ENCODE measurements around the gene ACTA2. TPM values are rescaled to one million over a fixed set of nuclear protein-coding genes. Genes with fewer than 3 reads are reported as not detected.

The ACTA2 gene
- polyA plus RNA-seq, 1 of the 3 experiments (the other 2 are of a cell fraction), result 130 TPM

GRCh38 chr10:88919041-88919440 is 33.5 kb downstream of the ACTA2 start:
- Histone ChIP-seq H3K4me3 (ENCODE audit: low read depth in 2 of 2, low read length in 1 of 2) (no peak overlapping the region), H3K9me2 (no peaks in the 10 kb centered on the region), H3K9me3 (no peaks in the 10 kb centered on the region), H3K4me2 (no peak overlapping the region), H3K4me1 (ENCODE audit: control insufficient read depth in 1 of 2, insufficient read depth in 2 of 2, low read depth in 1 of 2, low read length in 1 of 2) (peaks cover 13 to 38% of the 10 kb centered on the region in 2 experiments; a peak in 3 of 4 replicates), H2AFZ (ENCODE audit: low read depth) (no peak overlapping the region), H3K36me3 (replicated peaks in 1 of 2; ENCODE audit: control insufficient read depth in 1 of 2, insufficient read depth in 2 of 2, low read length in 1 of 2) (peaks cover 41 to 47% of the 10 kb centered on the region in 2 experiments), H3K27me3 (ENCODE audit: insufficient read depth) (no peaks in the 10 kb centered on the region), H3K79me2 (ENCODE audit: insufficient read depth) (no peaks in the 10 kb centered on the region), H3K9ac (no peak overlapping the region), H3F3A (replicated peaks; ENCODE audit: insufficient read depth) (peaks cover 10% of the 10 kb centered on the region), H3K27ac (ENCODE audit: low read depth in 2 of 2, low read length in 1 of 2) (peak overlapping the region; percentile 9 to 56; a peak in 2 of 4 replicates), H4K20me1 (ENCODE audit: insufficient read depth) (no peaks in the 10 kb centered on the region)
- WGBS (ENCODE audit: low lambda C conversion rate), result 72% methylated on average over 1 of the region's 1 CpG
- no peak for DNase-seq
- ChIA-PET POLR2A (no interaction called here), CTCF (interaction anchor here (4.6 to 7.8 kb wide), 2 partner anchors 14 to 83 kb away, joined by 24 to 55 read pairs; no protein-coding TSS in a partner anchor)
- no peak for TF ChIP-seq NFIC (IDR thresholded peaks at IDR 0.05; ENCODE audit: borderline replicate concordance)
- no peak; the same call in 1 of the 2 replicates for TF ChIP-seq TCF12 (IDR thresholded peaks at IDR 0.05)
- TF ChIP-seq RAD21 (IDR thresholded peaks at IDR 0.05; ENCODE audit: low read length), result no peak
- TF ChIP-seq RCOR1 (IDR thresholded peaks at IDR 0.05; ENCODE audit: low read length), result no peak
- no peak for TF ChIP-seq TEAD4 (IDR thresholded peaks at IDR 0.05; ENCODE audit: borderline replicate concordance, insufficient read depth)

DNA sequence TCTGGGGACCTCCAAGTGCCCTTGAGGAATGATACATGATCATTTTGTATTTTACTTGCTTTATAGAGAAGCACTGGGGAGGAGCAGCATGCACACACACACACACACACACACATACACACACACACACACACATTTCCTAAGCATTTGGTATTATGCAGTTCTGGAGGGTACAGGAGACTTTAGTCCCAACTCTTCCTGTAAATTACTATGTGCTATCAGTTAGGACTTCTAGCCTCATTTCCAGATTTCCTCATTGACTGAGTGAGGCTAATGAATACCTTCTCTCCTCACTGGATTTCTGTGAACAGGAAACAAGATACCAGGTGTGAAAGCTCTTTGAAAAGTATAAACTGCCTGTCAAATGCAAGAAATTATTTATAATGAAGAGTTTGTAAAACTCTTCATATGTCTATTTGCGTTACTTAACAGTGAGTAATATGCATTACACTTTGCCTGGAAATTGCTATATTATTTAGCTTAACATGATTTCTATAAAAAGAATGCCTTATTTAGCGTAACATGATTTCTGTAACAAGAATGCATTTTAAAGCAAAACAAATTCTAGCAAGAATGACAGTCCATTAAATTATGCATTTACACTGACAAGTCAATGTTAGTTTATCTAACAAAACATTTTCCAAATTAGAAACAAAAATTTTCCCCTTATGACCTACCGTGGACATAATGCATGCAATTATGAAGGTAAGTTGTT is 34.2 kb downstream of the ACTA2 start:
- ChIA-PET CTCF (interaction anchor here (4.6 to 7.8 kb wide), 2 partner anchors 15 to 82 kb away, joined by 24 to 55 read pairs; no protein-coding TSS in a partner anchor), POLR2A (no interaction called here)
- Histone ChIP-seq H3K36me3 (replicated peaks in 1 of 2; ENCODE audit: control insufficient read depth in 1 of 2, insufficient read depth in 2 of 2, low read length in 1 of 2) (peaks cover 41 to 47% of the 10 kb centered on the region in 2 experiments), H2AFZ (ENCODE audit: low read depth) (no peak overlapping the region), H3K4me2 (no peak overlapping the region), H3K27me3 (ENCODE audit: insufficient read depth) (no peaks in the 10 kb centered on the region), H3K79me2 (ENCODE audit: insufficient read depth) (no peaks in the 10 kb centered on the region), H3K27ac (ENCODE audit: low read depth in 2 of 2, low read length in 1 of 2) (peak overlapping the region; percentile 9 to 56; a peak in 3 of 4 replicates), H4K20me1 (ENCODE audit: insufficient read depth) (no peaks in the 10 kb centered on the region), H3K4me1 (ENCODE audit: control insufficient read depth in 1 of 2, insufficient read depth in 2 of 2, low read depth in 1 of 2, low read length in 1 of 2) (peaks cover 17 to 45% of the 10 kb centered on the region in 2 experiments; a peak in 3 of 4 replicates), H3K4me3 (ENCODE audit: low read depth in 2 of 2, low read length in 1 of 2) (no peak overlapping the region), H3K9me3 (no peaks in the 10 kb centered on the region), H3K9ac (no peak overlapping the region), H3F3A (replicated peaks; ENCODE audit: insufficient read depth) (peaks cover 10% of the 10 kb centered on the region), H3K9me2 (no peaks in the 10 kb centered on the region)
- DNase-seq, result no peak
- 0 out of 2 replicates have a peak, but pooled peaks have one; percentile 20 for TF ChIP-seq FOXM1 (IDR thresholded peaks at IDR 0.05; ENCODE audit: low read depth)
- no peak for TF ChIP-seq EP300 (IDR thresholded peaks at IDR 0.05; ENCODE audit: borderline replicate concordance in 1 of 2, low read depth in 1 of 2, low read length in 1 of 2)
- WGBS (ENCODE audit: low lambda C conversion rate), result 83% methylated on average over 3 of the region's 3 CpGs

- WGBS (ENCODE audit: low lambda C conversion rate), result 97% methylated on average over 3 of the region's 3 CpGs
- ChIA-PET POLR2A (no interaction called here), CTCF (interaction anchor here (7.8 kb wide), 1 partner anchor 16 kb away, joined by 55 read pairs; no protein-coding TSS in a partner anchor)
- Histone ChIP-seq H3K9me2 (no peaks in the 10 kb centered on the region), H3K4me3 (ENCODE audit: low read depth in 2 of 2, low read length in 1 of 2) (no peak overlapping the region), H3K27ac (ENCODE audit: low read depth in 2 of 2, low read length in 1 of 2) (no peak overlapping the region; a peak in 1 of 4 replicates), H2AFZ (ENCODE audit: low read depth) (no peak overlapping the region), H3K27me3 (ENCODE audit: insufficient read depth) (no peaks in the 10 kb centered on the region), H3K36me3 (replicated peaks in 1 of 2; ENCODE audit: control insufficient read depth in 1 of 2, insufficient read depth in 2 of 2, low read length in 1 of 2) (peaks cover 32 to 38% of the 10 kb centered on the region in 2 experiments), H3K9me3 (no peaks in the 10 kb centered on the region), H3K79me2 (ENCODE audit: insufficient read depth) (no peaks in the 10 kb centered on the region), H4K20me1 (ENCODE audit: insufficient read depth) (no peaks in the 10 kb centered on the region), H3F3A (replicated peaks; ENCODE audit: insufficient read depth) (peaks cover 18% of the 10 kb centered on the region), H3K4me2 (no peak overlapping the region), H3K4me1 (ENCODE audit: control insufficient read depth in 1 of 2, insufficient read depth in 2 of 2, low read depth in 1 of 2, low read length in 1 of 2) (peaks cover 17 to 52% of the 10 kb centered on the region in 2 experiments; a peak in 3 of 4 replicates), H3K9ac (no peak overlapping the region)
- no peak for DNase-seq
- no peak for TF ChIP-seq TCF12 (IDR thresholded peaks at IDR 0.05)
- TF ChIP-seq EP300 (IDR thresholded peaks at IDR 0.05; ENCODE audit: borderline replicate concordance in 1 of 2, low read depth in 1 of 2, low read length in 1 of 2), result no peak
- TF ChIP-seq, protein P1, sequence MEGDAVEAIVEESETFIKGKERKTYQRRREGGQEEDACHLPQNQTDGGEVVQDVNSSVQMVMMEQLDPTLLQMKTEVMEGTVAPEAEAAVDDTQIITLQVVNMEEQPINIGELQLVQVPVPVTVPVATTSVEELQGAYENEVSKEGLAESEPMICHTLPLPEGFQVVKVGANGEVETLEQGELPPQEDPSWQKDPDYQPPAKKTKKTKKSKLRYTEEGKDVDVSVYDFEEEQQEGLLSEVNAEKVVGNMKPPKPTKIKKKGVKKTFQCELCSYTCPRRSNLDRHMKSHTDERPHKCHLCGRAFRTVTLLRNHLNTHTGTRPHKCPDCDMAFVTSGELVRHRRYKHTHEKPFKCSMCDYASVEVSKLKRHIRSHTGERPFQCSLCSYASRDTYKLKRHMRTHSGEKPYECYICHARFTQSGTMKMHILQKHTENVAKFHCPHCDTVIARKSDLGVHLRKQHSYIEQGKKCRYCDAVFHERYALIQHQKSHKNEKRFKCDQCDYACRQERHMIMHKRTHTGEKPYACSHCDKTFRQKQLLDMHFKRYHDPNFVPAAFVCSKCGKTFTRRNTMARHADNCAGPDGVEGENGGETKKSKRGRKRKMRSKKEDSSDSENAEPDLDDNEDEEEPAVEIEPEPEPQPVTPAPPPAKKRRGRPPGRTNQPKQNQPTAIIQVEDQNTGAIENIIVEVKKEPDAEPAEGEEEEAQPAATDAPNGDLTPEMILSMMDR (IDR thresholded peaks at IDR 0.05), result no peak
- no peak for TF ChIP-seq NFIC (IDR thresholded peaks at IDR 0.05; ENCODE audit: borderline replicate concordance)
- no peak for TF ChIP-seq NRF1 (IDR thresholded peaks at IDR 0.05; ENCODE audit: low read depth, low read length)
- TF ChIP-seq MEF2A (IDR thresholded peaks at IDR 0.05; ENCODE audit: borderline replicate concordance, low read depth), result no peak
- no peak for TF ChIP-seq TEAD4 (IDR thresholded peaks at IDR 0.05; ENCODE audit: borderline replicate concordance, insufficient read depth)
- no peak for TF ChIP-seq GATA2 (CRISPR knock-in tag; IDR thresholded peaks at IDR 0.05)
- TF ChIP-seq ELF1 (IDR thresholded peaks at IDR 0.05), result no peak
Measured at GRCh38 chr10:88916986-88917385, 35.6 kb downstream of the ACTA2 start.

Measured in SK-N-SH (cell line).